HG03103 (cell line): Measurements from ENCODE around the gene ALLC.

Experiments used
- ATAC-seq: cut with Tn5 transposase; IDR thresholded peaks from one replicate; pipeline ENCODE4 v1.9.1; 2021; ENCODE audit warnings: low read depth; ENCODE audit not compliant: unreplicated experiment

Gene ALLC

GRCh38 chr2:3639015-3639630 is 18.9 kb upstream of the ALLC start:
- ATAC-seq: no peak

DNA sequence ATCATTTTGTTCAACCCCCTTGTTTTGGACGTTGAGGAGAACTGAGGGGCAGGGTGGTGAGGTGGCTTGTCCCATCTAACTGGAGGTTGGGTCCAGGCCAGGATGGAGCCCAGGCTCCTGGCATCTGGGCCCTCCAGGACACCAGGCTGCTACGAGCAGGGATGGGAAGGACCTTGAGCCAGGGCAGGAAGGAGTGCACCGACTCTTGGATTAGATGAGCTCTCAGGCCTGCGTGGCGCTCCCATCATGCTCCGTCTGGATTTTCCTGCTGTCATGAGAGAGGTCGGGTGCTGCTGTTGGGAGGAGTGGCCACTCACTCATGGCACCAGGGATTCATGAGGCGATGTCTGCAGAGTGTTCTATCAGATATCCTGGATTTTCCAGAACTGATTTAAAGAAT is 18.3 kb upstream of the ALLC start:
- ATAC-seq: no peak

DNA sequence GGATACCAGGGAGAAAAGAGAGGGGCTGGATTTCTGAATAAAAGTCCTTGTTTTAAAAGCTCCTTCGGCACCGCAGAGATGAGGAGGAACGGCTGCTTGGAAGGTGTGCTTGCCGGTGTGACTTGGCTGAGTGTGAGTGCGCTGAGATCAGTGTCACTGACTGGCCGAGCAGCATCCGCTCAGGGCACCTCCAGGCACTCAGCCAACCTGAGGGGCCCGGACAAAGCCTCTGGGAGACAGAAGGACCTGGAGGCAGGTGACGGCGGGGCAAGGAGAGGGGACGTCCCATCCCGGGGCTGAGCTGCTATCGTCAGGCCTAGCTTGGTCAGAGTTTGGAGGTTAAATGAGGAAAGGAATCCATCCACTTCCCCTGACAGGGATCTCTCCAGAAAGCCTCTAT is 16.8 kb upstream of the ALLC start:
- ATAC-seq: no peak

GRCh38 chr2:3641841-3642421 is 16.1 kb upstream of the ALLC start:
- ATAC-seq: no peak

DNA sequence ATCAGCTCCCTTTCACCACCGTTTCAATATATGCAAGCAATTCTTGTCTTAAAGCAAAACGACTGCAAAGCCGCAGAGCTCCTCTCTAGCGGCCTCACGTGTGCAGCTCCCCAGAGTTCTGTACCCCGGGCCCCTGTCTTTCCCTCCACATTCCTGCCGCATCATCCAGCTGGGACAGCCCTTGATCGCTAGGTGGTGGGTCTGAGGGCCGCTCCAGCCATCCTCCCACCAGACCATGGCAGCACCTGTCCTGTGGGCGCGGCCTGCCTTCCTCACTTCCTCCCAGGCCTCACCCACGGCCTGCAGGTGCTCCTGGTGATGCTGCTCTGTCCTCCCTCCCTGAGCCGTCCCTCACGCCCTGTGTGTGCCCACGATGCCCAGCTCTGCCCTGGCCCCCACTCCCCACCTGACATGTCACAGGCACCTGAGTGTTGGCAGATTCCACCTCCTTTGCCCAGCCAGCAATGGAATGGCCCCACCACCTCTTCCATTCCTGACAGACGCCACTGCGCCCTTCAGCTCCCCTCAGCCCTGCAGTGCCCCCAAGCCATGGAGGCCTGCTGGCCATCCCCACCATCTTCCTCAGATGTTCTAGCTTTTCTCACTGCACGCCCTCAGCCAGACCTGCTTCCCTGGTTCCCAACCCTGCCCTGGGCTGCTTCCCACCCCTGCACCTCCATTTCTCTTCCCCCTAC is 15.3 kb upstream of the ALLC start:
- no peak for ATAC-seq

DNA sequence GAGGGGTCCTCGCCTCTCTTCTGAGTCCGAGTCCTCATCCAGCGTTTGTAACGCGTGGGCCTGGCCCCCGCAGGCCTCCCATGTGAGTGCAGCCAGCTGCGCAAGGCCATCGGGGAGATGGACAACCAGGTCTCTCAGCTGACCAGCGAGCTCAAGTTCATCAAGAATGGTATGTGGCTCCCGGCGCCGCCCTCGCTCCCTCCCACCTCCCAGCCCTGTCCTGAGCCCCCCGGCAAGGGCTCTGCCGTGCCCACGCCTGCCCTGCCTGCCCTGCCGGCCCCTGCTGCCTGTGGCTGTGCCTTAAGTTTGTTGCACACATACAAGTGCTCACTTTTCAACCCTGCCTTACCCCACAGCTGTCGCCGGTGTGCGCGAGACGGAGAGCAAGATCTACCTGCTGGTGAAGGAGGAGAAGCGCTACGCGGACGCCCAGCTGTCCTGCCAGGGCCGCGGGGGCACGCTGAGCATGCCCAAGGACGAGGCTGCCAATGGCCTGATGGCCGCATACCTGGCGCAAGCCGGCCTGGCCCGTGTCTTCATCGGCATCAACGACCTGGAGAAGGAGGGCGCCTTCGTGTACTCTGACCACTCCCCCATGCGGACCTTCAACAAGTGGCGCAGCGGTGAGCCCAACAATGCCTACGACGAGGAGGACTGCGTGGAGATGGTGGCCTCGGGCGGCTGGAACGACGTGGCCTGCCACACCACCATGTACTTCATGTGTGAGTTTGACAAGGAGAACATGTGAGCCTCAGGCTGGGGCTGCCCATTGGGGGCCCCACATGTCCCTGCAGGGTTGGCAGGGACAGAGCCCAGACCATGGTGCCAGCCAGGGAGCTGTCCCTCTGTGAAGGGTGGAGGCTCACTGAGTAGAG is 14.4 kb upstream of the ALLC start:
- no peak for ATAC-seq

- peak; percentile 77 for ATAC-seq
Measured at GRCh38 chr2:3644246-3644525, 13.8 kb upstream of the ALLC start.

GRCh38 chr2:3644891-3645605 is 13.0 kb upstream of the ALLC start:
- ATAC-seq: no peak

GRCh38 chr2:3645745-3646389 is 12.1 kb upstream of the ALLC start:
- no peak for ATAC-seq

DNA sequence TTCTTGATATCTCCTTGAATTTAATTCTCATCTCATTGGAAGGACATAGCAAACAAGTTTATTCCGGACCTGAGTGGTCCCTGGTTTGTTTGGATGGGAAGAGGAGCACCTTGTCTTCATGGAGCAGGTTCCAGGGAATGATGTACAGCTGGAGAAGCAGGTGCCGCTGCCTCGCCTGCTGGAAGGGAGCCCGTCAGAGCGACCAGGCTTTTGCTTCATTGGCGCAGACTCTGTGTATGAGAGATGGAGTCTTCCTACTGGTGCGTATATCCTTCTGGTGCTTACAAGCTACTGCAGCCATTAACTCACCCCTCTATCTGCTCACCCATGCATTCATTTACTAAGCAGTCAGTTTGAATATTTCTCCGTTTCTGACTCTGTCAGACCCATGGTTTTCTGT is 11.6 kb upstream of the ALLC start:
- no peak for ATAC-seq

GRCh38 chr2:3647246-3647645 is 10.8 kb upstream of the ALLC start:
- no peak for ATAC-seq

DNA sequence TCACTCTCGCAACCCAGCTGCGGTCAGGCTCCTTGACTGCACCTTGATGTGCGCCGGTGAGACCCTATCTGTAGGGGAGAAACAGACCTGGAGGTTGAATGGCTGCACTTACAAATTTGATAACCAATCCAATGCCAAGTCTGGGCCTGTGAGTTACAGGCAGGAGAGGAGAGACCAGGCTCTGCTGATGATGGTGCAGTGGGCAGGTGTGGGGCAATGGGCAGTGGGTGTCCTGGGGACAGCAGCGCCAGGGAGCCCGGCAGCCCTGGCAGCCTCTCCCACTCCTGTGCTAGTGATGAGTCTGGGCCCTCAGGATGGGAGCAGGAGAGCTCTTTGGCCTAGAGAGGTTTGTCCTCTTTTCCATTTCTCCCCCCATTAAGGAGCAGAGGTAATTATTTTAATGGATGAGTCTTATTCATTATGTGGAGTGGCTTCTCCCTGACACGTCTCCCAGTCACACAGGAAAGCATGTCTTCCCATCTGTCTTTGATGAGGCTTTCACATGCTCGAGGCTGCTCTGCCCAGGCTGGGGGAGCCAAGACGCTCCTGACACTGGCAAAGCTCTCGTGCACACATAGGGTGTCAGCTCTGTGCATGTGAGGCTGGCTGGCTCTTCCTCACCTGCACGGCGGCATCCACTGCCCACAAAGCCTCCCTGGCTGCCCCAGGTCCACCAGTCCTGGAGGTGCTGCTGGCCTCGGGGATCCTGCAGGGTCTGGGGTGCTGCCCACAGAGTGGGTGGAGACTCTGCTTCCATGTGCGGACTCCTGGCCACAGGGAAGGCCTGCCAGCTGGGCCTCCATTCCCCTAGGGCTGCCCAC is 10.0 kb upstream of the ALLC start:
- no peak for ATAC-seq

- ATAC-seq: no peak
Measured at GRCh38 chr2:3648652-3649177, 9.3 kb upstream of the ALLC start.

DNA sequence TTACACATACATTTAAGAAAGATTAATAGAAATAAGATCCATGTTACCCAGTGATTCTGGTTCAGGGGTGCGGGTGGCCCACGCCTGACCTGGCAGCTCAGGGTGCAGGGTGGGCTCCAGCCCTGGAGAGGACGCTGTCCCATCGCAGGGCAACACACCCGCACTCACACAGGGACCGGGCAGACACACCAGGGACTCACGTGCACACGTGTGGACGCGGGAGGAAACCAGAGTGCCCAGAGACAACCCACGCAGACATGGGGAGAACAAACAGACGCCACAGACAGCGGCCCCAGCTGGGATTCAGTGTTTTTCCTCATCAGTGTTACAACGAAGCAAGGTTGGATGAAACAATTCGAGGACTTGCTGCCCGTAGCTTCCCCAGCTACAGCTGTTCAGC is 8.4 kb upstream of the ALLC start:
- ATAC-seq: no peak

GRCh38 chr2:3650140-3650920 is 7.7 kb upstream of the ALLC start:
- ATAC-seq: no peak

DNA sequence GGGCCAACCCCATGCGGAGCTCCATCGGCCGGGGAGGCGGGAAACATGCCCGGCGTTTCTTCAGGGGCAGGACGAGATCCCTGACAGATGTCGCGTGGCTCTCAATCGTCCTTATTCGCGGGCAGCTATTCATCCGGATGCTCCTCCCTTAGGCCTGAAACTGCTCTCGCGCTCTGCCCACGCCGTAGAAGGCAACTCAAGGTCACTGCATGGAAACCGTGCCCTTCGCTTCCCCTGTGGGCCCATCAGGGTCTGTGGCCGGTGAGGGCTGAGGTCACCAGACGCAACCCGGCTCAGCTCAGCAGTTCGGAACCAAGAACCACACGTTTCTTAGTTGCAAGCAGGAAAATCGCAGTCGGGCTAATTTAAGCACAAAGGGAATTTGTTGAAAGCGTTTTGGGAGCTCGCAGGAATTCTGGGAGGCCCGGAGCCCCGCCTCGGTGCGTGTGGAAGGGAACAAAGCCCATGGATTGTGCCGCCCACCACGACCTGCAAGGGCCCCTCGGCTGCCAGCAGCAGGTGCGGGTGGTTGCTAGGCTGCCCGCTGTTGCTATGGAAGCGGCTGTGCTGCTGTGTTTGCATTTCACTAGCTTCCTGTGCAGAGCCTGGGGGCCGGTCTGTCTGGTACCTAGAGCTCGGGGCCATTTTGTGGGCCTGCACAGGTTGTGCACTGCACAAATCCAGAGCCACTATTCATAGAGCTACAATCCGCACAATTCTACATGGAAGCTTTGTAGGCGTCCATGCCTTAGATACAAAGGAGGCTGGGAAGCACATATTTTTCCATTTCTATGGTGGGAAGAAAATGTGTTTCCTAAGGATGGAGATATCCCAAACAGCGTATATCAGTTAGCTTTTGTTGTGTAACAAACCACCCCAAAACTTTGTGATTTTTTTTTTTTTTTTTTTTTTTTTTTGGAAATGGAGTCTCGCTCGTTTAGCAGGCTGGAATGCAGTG is 6.0 kb upstream of the ALLC start:
- peak; percentile 91 for ATAC-seq

- ATAC-seq: no peak
Measured at GRCh38 chr2:3652896-3653625, 4.9 kb upstream of the ALLC start.
